Body of pancreas (tissue), 4 donors: ENCODE measurements around the gene PFDN6. TPM values are rescaled to one million over a fixed set of nuclear protein-coding genes. Genes with fewer than 3 reads are reported as not detected.

Experiments used
- ATAC-seq: fragments of 150-250 bp; one replicate; pipeline ENCODE4 v1.9.1; 2016
- DNase-seq, 4 donors: peaks; one replicate each; pipeline ENCODE4 v3.0.0-alpha.2; 2019
- H3K27ac ChIP-seq, 4 donors: fragments of 200-600 bp; sonication (generic); 1 replicate in 3 of 4; 2 replicates in 1 of 4; pipeline versions ENCODE4 v1.5.1 to v1.6.1; 2016 to 2019; ENCODE audit warnings: mild to moderate bottlenecking in 1 of 4, mixed read lengths in 1 of 4, moderate library complexity in 1 of 4
- H3K27me3 ChIP-seq, 2 donors: fragments of 200-600 bp; sonication (generic); one replicate each; pipeline ENCODE4 v1.6.0; 2016; ENCODE audit warnings: mild to moderate bottlenecking in 1 of 2
- H3K36me3 ChIP-seq, 2 donors: fragments of 200-600 bp; sonication (generic); replicated peaks in 1 of 2; 2 replicates each; pipeline ENCODE4 v1.5.1; 2016; ENCODE audit warnings: low read depth in 2 of 2; ENCODE audit not compliant: insufficient read depth in 1 of 2
- H3K4me1 ChIP-seq: fragments of 200-600 bp; sonication (generic); one replicate; pipeline ENCODE4 v1.6.0; 2016
- H3K4me3 ChIP-seq, 2 donors: fragments of 200-600 bp; sonication (generic); 1 replicate in 1 of 2; 2 replicates in 1 of 2; pipeline ENCODE4 v1.5.1; 2016 to 2019
- H3K9me3 ChIP-seq, 3 donors: fragments of 200-600 bp; sonication (generic); 1 replicate in 2 of 3; 2 replicates in 1 of 3; pipeline ENCODE4 v1.5.1; 2016
- CTCF ChIP-seq, 7 experiments: fragments of 450-650 bp in 4 of 7; fragments of 200-600 bp in 3 of 7; sonication (generic) in 3 of 7; IDR thresholded peaks; one replicate each; pipeline ENCODE4 v1.5.1; 2016 to 2019; ENCODE audit warnings: antibody characterized with exemption in 7 of 7
- POLR2A ChIP-seq, 3 donors: fragments of 450-650 bp; IDR thresholded peaks; one replicate each; pipeline ENCODE4 v1.6.1; 2016; ENCODE audit warnings: antibody characterized with exemption in 3 of 3, mild to moderate bottlenecking in 2 of 3
- WGBS, 2 donors: methylation state at CpG; one replicate each; pipeline ENCODE4 v1.1.5; 2017; 5-methylcytosine and 5-hydroxymethylcytosine counted together
- intact Hi-C: fragments of 100-400 bp; cut with DNase I; formaldehyde crosslinking; loops from one replicate; pipeline ENCODE4 v1.15.1; 2023
- microRNA-seq, 2 donors: library from miRNA; unstranded; fragments of <30 nt; microRNA quantifications; one replicate each; pipeline ENCODE4, GENCODE V29; 2016; ENCODE audit warnings: borderline number of aligned reads in 2 of 2, borderline replicate concordance in 2 of 2
- total RNA-seq, 2 donors: library from RNA; depleted of rRNA; stranded (reverse); fragments of >200 nt; gene quantifications; one replicate each; pipeline ENCODE4 v1.1.0, GENCODE V29; 2016

Gene PFDN6
- total RNA-seq, 2 donors from 2014 or later = 10.2 to 19.7 TPM

DNA sequence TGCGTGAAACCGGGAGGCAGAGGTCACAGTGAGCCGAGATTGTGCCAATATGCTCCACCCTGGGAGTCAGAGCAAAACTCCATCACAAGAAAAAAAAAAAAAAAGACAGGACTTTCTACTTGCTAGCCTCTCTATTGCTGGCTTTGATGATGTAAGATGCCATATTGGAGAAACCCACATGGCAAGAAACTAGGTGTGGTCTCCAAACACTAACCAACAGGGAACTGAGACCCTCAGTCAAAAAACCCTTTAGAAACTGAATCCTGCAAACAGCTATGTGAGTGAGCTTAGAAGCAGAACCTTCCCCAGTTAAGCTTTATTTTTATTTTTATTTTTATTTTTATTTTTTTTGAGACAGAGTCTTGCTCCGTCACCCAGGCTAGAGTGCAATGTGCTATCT, 46.5 kb downstream of the PFDN6 start:
- no peaks in the 10 kb centered on the region for H3K27me3 ChIP-seq
- no peak for ATAC-seq
- no peak overlapping the region for H3K4me3 ChIP-seq
- TF ChIP-seq CTCF (IDR thresholded peaks at IDR 0.05) (no peak), POLR2A (IDR thresholded peaks at IDR 0.05) (no peak)
- no peaks in the 10 kb centered on the region for H3K4me1 ChIP-seq
- H3K9me3 ChIP-seq = no peaks in the 10 kb centered on the region
- no peak overlapping the region for H3K27ac ChIP-seq
- no peak for DNase-seq
- no peaks in the 10 kb centered on the region for H3K36me3 ChIP-seq
- WGBS, 2 donors = 71 to 82% methylated on average over 4 of the region's 4 CpGs
- intact Hi-C loops = no loop called here

DNA sequence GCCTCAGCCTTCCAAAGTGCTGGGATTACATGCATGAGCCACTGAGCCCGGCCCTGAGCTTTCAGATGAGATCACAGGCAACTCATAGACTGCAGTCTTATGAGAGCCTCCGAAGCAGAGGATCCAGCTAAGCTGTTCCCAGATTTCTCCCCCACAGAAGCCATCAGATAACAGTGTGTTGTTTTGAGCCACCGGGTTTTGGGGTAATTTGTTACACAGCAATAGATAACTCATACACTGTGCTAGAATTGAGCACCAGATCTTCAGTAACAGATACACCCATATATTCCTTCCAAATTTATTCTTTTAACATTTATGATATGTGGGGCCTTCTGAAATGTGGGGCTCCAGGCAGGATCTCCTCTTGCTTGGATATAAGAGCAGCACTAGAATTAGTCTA, 47.1 kb downstream of the PFDN6 start:
- H3K4me1 ChIP-seq = no peaks in the 10 kb centered on the region
- H3K27ac ChIP-seq = no peak overlapping the region
- H3K36me3 ChIP-seq = no peaks in the 10 kb centered on the region
- no peak for ATAC-seq
- 63 to 84% methylated on average over 2 to 3 of the region's 3 CpGs for WGBS, 2 donors
- H3K27me3 ChIP-seq = no peaks in the 10 kb centered on the region
- no peak overlapping the region for H3K4me3 ChIP-seq
- no peaks in the 10 kb centered on the region for H3K9me3 ChIP-seq
- TF ChIP-seq POLR2A (IDR thresholded peaks at IDR 0.05) (no peak), CTCF (IDR thresholded peaks at IDR 0.05) (no peak)
- intact Hi-C loops = no loop called here
- DNase-seq = no peak

- Histone ChIP-seq H3K4me3 (no peak overlapping the region), H3K36me3 (no peaks in the 10 kb centered on the region), H3K27me3 (no peaks in the 10 kb centered on the region), H3K4me1 (no peaks in the 10 kb centered on the region), H3K27ac (no peak overlapping the region), H3K9me3 (no peaks in the 10 kb centered on the region)
- ATAC-seq = no peak
- no peak for DNase-seq
- intact Hi-C loops = no loop called here
- 63 to 68% methylated on average over 6 of the region's 6 CpGs for WGBS, 2 donors
- no peak for TF ChIP-seq CTCF (IDR thresholded peaks at IDR 0.05)
- TF ChIP-seq POLR2A (IDR thresholded peaks at IDR 0.05) = no peak
Observed at GRCh38 chr6:33339193-33339592, 49.8 kb downstream of the PFDN6 start.

Small RNAs within 50 kb of the gene (microRNA-seq; reads per million reads assigned to microRNA genes)
- 0 reads per million in 2 donors for gene MIR6834
- 0 reads per million in 2 donors for gene MIR6873

Other genes with a start within 250 kb of the PFDN6 start
- gene HLA-DPA1, start 216.0 kb upstream of the PFDN6 start, total RNA-seq = 10 to 100 TPM; 10.5 to 81.7 TPM
- 10 to 100 TPM; 41.2 to 52.4 TPM for gene HLA-DPB1, start 213.6 kb upstream of the PFDN6 start, total RNA-seq
- 1 to 10 TPM in 1 of 2 donors, under 1 TPM in 1; 0.78 to 2.3 TPM for gene COL11A2, start 97.1 kb upstream of the PFDN6 start, total RNA-seq
- gene RXRB, start 88.9 kb upstream of the PFDN6 start, total RNA-seq = 10 to 100 TPM; 17.1 to 21.0 TPM
- gene SLC39A7, start 88.7 kb upstream of the PFDN6 start, total RNA-seq = 10 to 100 TPM; 57.3 to 67.9 TPM
- 10 to 100 TPM; 19.1 to 29.1 TPM for gene HSD17B8, start 84.9 kb upstream of the PFDN6 start, total RNA-seq
- 10 to 100 TPM; 11.2 to 28.3 TPM for gene RING1, start 81.1 kb upstream of the PFDN6 start, total RNA-seq
- 10 to 100 TPM; 37.1 to 40.5 TPM for gene VPS52, start 17.7 kb upstream of the PFDN6 start, total RNA-seq
- gene RPS18, start 17.5 kb upstream of the PFDN6 start, total RNA-seq = 1,000 to 10,000 TPM in 1 of 2 donors, 100 to 1,000 TPM in 1; 772 to 1,608 TPM
- gene B3GALT4, start 12.5 kb upstream of the PFDN6 start, total RNA-seq = 1 to 10 TPM; 3.9 to 5.6 TPM
- gene WDR46, start 362 bp upstream of the PFDN6 start, total RNA-seq = 10 to 100 TPM; 27.8 to 43.2 TPM
- gene RGL2, start 9.3 kb downstream of the PFDN6 start, total RNA-seq = 10 to 100 TPM; 31.3 to 31.9 TPM
- gene TAPBP, start 24.5 kb downstream of the PFDN6 start, total RNA-seq = 100 to 1,000 TPM in 1 of 2 donors, 10 to 100 TPM in 1; 50.3 to 108 TPM
- 10 to 100 TPM; 12.7 to 14.8 TPM for gene ZBTB22, start 28.1 kb downstream of the PFDN6 start, total RNA-seq
- 10 to 100 TPM; 20.0 to 28.0 TPM for gene DAXX, start 33.4 kb downstream of the PFDN6 start, total RNA-seq
- gene KIFC1, start 102.2 kb downstream of the PFDN6 start, total RNA-seq = under 1 TPM in 1 of 2 donors, not detected in 1; 0.66 TPM
- gene PHF1, start 121.4 kb downstream of the PFDN6 start, total RNA-seq = 10 to 100 TPM; 58.3 to 73.9 TPM
- 100 to 1,000 TPM in 1 of 2 donors, 10 to 100 TPM in 1; 87.7 to 126 TPM for gene CUTA, start 128.5 kb downstream of the PFDN6 start, total RNA-seq
- gene SYNGAP1, start 130.5 kb downstream of the PFDN6 start, total RNA-seq = 1 to 10 TPM; 5.4 to 5.6 TPM
- gene ZBTB9, start 165.0 kb downstream of the PFDN6 start, total RNA-seq = 1 to 10 TPM; 1.8 to 5.3 TPM